ENCODE results near the gene ME2.

GRCh38 chr18:50832754-50833153, 46.2 kb upstream of the ME2 start:
- TF ChIP-seq CTCF (IDR thresholded peaks at IDR 0.05; ENCODE audit: low read depth, low read length, poor library complexity, severe bottlenecking) (no peak), EZH2phosphoT487 (IDR thresholded peaks at IDR 0.05; ENCODE audit: borderline replicate concordance, low read length) (no peak)
